Endodermal cell (in vitro differentiated cells): Measurements from ENCODE around the gene HSPG2. TPM values are rescaled to one million over a fixed set of nuclear protein-coding genes. Genes with fewer than 3 reads are reported as not detected.

Source experiments
- DNase-seq: peaks from one replicate; pipeline ENCODE4 v3.0.0-alpha.2; 2017
- H3K27ac ChIP-seq: 2 replicates; pipeline ENCODE4 v1.5.1; 2013; ENCODE audit warnings: mild to moderate bottlenecking, low read depth, low read length, moderate library complexity
- H3K27me3 ChIP-seq: 2 replicates; pipeline ENCODE4 v1.6.1; 2013; ENCODE audit warnings: mild to moderate bottlenecking, low read length, moderate library complexity; ENCODE audit not compliant: insufficient read depth, control insufficient read depth, poor library complexity, severe bottlenecking
- H3K36me3 ChIP-seq: 2 replicates; pipeline ENCODE4 v1.7.0; 2013; ENCODE audit warnings: mild to moderate bottlenecking, low read length, moderate library complexity; ENCODE audit not compliant: control insufficient read depth, insufficient read depth
- H3K4me1 ChIP-seq: one replicate; pipeline ENCODE4 v1.7.0; 2013; ENCODE audit warnings: low read length; ENCODE audit not compliant: control insufficient read depth, insufficient read depth
- H3K4me3 ChIP-seq: 2 replicates; pipeline ENCODE4 v1.5.1; 2013; ENCODE audit warnings: mild to moderate bottlenecking, low read length, moderate library complexity
- H3K9ac ChIP-seq: 2 replicates; pipeline ENCODE4 v1.6.1; 2013; ENCODE audit warnings: mild to moderate bottlenecking, low read length, moderate library complexity; ENCODE audit not compliant: poor library complexity, severe bottlenecking; ENCODE audit errors: extremely low read depth
- H3K9me3 ChIP-seq: 2 replicates; pipeline ENCODE4 v1.6.1; 2013; ENCODE audit warnings: mild to moderate bottlenecking, low read length, moderate library complexity; ENCODE audit not compliant: control insufficient read depth
- H3K27ac Mint-ChIP-seq: 2 replicates; pipeline ENCODE4 v1.8.0; 2020; ENCODE audit warnings: mixed read lengths
- H3K27me3 Mint-ChIP-seq: 2 replicates; pipeline ENCODE4 v1.8.0; 2021; ENCODE audit warnings: mild to moderate bottlenecking, mixed read lengths; ENCODE audit not compliant: insufficient read depth
- H3K36me3 Mint-ChIP-seq: 2 replicates; pipeline ENCODE4 v1.8.0; 2020; ENCODE audit warnings: low read depth, mixed read lengths
- H3K4me1 Mint-ChIP-seq: 2 replicates; pipeline ENCODE4 v1.8.0; 2020; ENCODE audit warnings: mixed read lengths
- H3K4me3 Mint-ChIP-seq: 2 replicates; pipeline ENCODE4 v1.8.0; 2020; ENCODE audit warnings: mild to moderate bottlenecking, moderate library complexity, mixed read lengths
- H3K9me3 Mint-ChIP-seq: 2 replicates; pipeline ENCODE4 v1.8.0; 2020; ENCODE audit warnings: mild to moderate bottlenecking, mixed read lengths
- WGBS, 2 experiments: methylation state at CpG; one replicate each; pipeline versions ENCODE4 v1.1.5 to v1.1.7; 2013; ENCODE audit warnings: missing lambda C conversion rate in 2 of 2, mixed read lengths in 1 of 2; ENCODE audit not compliant: insufficient coverage in 1 of 2, insufficient read length in 1 of 2; 5-methylcytosine and 5-hydroxymethylcytosine counted together
- total RNA-seq, 2 donors: library from RNA; stranded (reverse); fragmentation: NEBNext Ultra II Directional in 1 of 2; extraction: Animal tissue kit (Norgen Biotek cat#: 25700) in 1 of 2; gene quantifications; 2 replicates in 1 of 2; 3 replicates in 1 of 2; pipeline ENCODE4 v1.2.1, GENCODE V29; 2021
- TF ChIP-seq, protein P1 (sequence below): fragments of 200-600 bp; sonication (generic); conservative IDR thresholded peaks from 2 replicates; pipeline ENCODE4 v1.5.0; 2021; ENCODE audit warnings: antibody characterized with exemption, mild to moderate bottlenecking

HSPG2 gene
- total RNA-seq, 2 donors from 2014 or later, result 222 to 227 TPM

DNA sequence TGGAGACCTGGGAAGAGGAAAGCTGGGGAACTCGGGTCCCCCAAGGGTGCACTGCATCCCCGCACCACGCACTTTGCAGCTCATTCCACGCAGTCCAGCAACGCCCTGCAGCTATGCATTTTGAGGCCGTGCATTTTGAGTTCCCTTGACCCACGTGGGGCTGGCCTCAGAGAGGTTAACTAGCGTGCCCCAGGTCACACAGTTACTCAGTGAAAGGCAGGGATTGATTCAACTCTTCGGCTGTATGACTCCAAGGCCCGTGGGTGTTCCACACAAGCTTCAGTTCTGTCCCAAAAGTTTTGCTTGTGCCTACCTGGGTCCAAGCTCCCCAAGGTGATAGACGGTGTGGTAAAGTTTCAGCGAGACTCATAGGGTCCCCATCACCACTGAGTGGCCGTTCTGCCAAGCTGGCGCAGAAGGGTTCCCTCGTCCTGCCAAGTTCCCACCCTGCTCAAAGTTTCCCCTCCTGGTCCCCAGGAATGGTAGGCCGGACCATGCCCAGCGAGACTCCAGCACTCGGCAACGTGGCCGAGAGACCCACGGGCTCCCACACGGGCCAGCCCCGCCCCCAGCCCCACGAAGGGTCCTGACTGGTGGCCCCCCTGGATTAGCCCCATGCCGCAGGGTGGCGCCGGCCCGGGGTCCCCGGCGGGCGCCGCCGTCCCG, 611 bp downstream of the HSPG2 start:
- H3K9me3 ChIP-seq, result no peaks in the 10 kb centered on the region
- peaks cover 21% of the 10 kb centered on the region for H3K36me3 ChIP-seq
- peaks cover 63% of the 10 kb centered on the region for H3K4me1 Mint-ChIP-seq
- no peaks in the 10 kb centered on the region for H3K27me3 ChIP-seq
- H3K9ac ChIP-seq, result peak overlapping the region; percentile 37
- peaks cover 4% of the 10 kb centered on the region for H3K36me3 Mint-ChIP-seq
- peaks cover 27% of the 10 kb centered on the region for H3K4me1 ChIP-seq
- H3K4me3 ChIP-seq, result peak overlapping the region; percentile 85
- H3K4me3 Mint-ChIP-seq, result peak overlapping the region; percentile 65
- peak overlapping the region; percentile 86 for H3K27ac Mint-ChIP-seq
- TF ChIP-seq, protein P1, sequence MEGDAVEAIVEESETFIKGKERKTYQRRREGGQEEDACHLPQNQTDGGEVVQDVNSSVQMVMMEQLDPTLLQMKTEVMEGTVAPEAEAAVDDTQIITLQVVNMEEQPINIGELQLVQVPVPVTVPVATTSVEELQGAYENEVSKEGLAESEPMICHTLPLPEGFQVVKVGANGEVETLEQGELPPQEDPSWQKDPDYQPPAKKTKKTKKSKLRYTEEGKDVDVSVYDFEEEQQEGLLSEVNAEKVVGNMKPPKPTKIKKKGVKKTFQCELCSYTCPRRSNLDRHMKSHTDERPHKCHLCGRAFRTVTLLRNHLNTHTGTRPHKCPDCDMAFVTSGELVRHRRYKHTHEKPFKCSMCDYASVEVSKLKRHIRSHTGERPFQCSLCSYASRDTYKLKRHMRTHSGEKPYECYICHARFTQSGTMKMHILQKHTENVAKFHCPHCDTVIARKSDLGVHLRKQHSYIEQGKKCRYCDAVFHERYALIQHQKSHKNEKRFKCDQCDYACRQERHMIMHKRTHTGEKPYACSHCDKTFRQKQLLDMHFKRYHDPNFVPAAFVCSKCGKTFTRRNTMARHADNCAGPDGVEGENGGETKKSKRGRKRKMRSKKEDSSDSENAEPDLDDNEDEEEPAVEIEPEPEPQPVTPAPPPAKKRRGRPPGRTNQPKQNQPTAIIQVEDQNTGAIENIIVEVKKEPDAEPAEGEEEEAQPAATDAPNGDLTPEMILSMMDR, result no peak
- peak overlapping the region; percentile 22 for H3K27ac ChIP-seq
- DNase-seq, result peak; percentile 68
- H3K27me3 Mint-ChIP-seq, result no peaks in the 10 kb centered on the region
- WGBS, 2 experiments, result 7 to 17% methylated on average over 17 to 34 of the region's 34 CpGs
- no peaks in the 10 kb centered on the region for H3K9me3 Mint-ChIP-seq

DNA sequence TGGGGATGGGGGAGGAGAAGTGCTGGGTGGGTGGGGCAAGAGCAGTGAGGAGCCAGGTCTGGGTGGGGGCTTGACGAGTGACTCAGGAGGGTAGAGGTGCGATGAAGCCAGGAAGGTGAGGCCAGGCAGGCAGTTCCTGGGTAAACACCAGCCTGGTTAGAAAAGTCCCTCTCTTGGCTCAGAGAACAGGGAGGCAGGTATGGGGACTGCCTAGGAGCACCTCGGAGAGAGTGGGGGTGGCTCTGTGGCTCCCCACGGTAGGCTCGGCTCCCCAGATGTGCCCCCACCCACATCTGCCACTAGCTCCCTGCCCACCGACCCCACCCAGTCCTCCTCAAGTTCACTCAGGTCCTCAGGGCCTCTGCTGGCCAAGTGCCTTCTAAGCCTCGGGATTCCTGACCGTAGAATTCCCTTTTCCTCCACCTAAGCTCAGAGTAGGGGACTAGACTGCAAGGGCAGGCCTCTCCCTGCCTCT, 1.2 kb downstream of the HSPG2 start:
- H3K4me1 ChIP-seq, result peaks cover 33% of the 10 kb centered on the region
- TF ChIP-seq, protein P1, result no peak
- H3K4me3 ChIP-seq, result peak overlapping the region; percentile 85
- no peaks in the 10 kb centered on the region for H3K27me3 ChIP-seq
- Mint-ChIP-seq H3K9me3 (no peaks in the 10 kb centered on the region), H3K4me3 (peak overlapping the region; percentile 65), H3K27ac (peak overlapping the region; percentile 86), H3K27me3 (no peaks in the 10 kb centered on the region), H3K4me1 (peaks cover 61% of the 10 kb centered on the region), H3K36me3 (peaks cover 4% of the 10 kb centered on the region)
- H3K27ac ChIP-seq, result no peak overlapping the region
- H3K36me3 ChIP-seq, result peaks cover 27% of the 10 kb centered on the region
- H3K9me3 ChIP-seq, result no peaks in the 10 kb centered on the region
- WGBS, 2 experiments, result 23 to 29% methylated on average over 4 to 8 of the region's 8 CpGs
- DNase-seq, result peak; percentile 75
- peak overlapping the region; percentile 37 for H3K9ac ChIP-seq

DNA sequence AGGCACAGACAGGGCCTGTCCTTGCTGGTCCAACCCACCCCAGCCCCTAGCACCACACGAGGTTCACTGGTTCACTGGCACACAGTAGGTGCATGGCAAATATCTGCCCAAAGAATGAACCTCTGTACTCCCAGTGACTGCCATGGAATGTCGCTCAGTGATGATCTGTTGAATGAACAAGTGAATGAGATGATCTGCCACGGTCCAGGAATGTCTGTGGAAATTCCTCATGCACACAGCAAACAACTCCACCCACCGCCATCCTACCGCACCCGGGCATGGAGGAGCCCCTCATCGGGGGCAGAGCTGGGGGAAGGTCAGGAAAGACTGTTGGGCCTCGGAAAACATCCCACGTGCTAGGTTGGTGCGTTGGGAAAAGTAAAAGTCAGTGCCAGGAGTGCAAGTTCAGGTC, 1.7 kb downstream of the HSPG2 start:
- peak overlapping the region; percentile 85 for H3K4me3 ChIP-seq
- H3K27ac ChIP-seq, result no peak overlapping the region
- H3K9me3 Mint-ChIP-seq, result no peaks in the 10 kb centered on the region
- no peaks in the 10 kb centered on the region for H3K27me3 ChIP-seq
- H3K36me3 ChIP-seq, result peaks cover 32% of the 10 kb centered on the region
- peak overlapping the region; percentile 86 for H3K27ac Mint-ChIP-seq
- peaks cover 61% of the 10 kb centered on the region for H3K4me1 Mint-ChIP-seq
- H3K27me3 Mint-ChIP-seq, result no peaks in the 10 kb centered on the region
- WGBS, 2 experiments, result 72 to 73% methylated on average over 6 to 10 of the region's 10 CpGs
- peaks cover 34% of the 10 kb centered on the region for H3K4me1 ChIP-seq
- peak; percentile 62 for DNase-seq
- peaks cover 9% of the 10 kb centered on the region for H3K36me3 Mint-ChIP-seq
- TF ChIP-seq, protein P1, result no peak
- H3K9me3 ChIP-seq, result no peaks in the 10 kb centered on the region
- H3K9ac ChIP-seq, result peak overlapping the region; percentile 37
- H3K4me3 Mint-ChIP-seq, result peak overlapping the region; percentile 65
